C4-2B (cell line): ENCODE measurements around the gene TP53TG5.

Source experiments
- CTCF ChIP-seq: fragments of 450-650 bp; conservative IDR thresholded peaks from 2 replicates; pipeline ENCODE4 v1.5.1; 2017; ENCODE audit warnings: mild to moderate bottlenecking
- ZFX ChIP-seq: fragments of 450-650 bp; IDR thresholded peaks from 2 replicates; pipeline ENCODE4 v1.6.1; 2017

- TF ChIP-seq ZFX (no peak), CTCF (no peak)
These were observed 5.3 kb downstream of the TP53TG5 start for GRCh38 chr20:45372646-45373352.
